ENCODE measurements around the gene PHACTR1.

PHACTR1 gene

DNA sequence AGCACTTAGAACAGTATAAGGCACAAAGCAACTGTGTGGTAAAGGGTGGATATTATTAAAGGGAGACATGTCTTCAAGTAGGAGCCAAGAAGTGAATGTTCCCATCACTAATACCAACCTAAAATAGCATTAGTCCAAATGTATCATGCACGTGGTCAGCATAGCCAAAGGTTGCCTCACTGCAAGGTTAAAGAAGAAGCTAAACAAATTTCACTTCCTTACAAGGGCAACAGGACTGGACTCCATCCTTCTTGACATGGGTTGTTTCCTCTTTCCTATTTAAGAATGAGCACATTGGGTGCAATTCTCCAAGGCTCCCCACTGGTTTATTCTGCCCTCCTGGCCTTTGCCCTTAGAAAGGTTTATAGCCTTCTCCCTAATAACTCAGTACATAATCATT, 186.7 kb downstream of the PHACTR1 start:
- Histone ChIP-seq H3K4me3 (ENCODE audit: low read depth in 1 of 5, low read length in 5 of 5) (no peak overlapping the region), H3K36me3 (ENCODE audit: control insufficient read depth in 5 of 5, insufficient read depth in 5 of 5, low read length in 5 of 5) (no peaks in the 10 kb centered on the region), H3K27ac (ENCODE audit: low read depth, low read length) (no peak overlapping the region), H3K27me3 (ENCODE audit: control insufficient read depth in 5 of 5, insufficient read depth in 4 of 5, low read length in 5 of 5) (peaks cover 0 to 7% (median 4%) of the 10 kb centered on the region in 5 donors), H3K9me3 (ENCODE audit: control insufficient read depth in 5 of 5, low read length in 5 of 5) (no peaks in the 10 kb centered on the region), H3K9ac (ENCODE audit: low read length in 5 of 5) (no peak overlapping the region), H3K4me1 (ENCODE audit: control insufficient read depth in 5 of 5, insufficient read depth in 5 of 5, low read length in 5 of 5) (no peaks in the 10 kb centered on the region)

DNA sequence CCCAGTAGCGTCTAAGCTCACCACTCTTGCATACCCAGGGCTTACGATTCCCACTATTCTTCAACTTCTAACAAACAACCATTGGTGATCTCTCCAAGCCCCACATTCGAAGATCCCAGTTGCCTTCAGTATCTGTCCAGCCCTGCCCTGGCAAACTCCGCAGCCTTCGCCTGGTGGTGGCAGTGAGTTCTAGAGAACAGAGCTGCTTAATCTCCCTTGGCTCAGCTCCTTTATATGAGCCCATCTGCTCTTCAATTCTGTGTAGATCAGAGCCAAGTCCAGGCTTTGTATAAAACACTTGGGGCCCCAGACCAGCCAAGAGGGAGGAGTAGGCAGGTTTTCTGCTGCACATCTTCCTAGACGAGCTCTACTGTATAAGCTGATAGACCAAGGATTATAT, 193.3 kb downstream of the PHACTR1 start:
- Histone ChIP-seq H3K27me3 (ENCODE audit: control insufficient read depth in 5 of 5, insufficient read depth in 4 of 5, low read length in 5 of 5) (peaks cover 0 to 2% (median 0%) of the 10 kb centered on the region in 5 donors), H3K4me3 (ENCODE audit: low read depth in 1 of 5, low read length in 5 of 5) (no peak overlapping the region), H3K9me3 (ENCODE audit: control insufficient read depth in 5 of 5, low read length in 5 of 5) (no peaks in the 10 kb centered on the region), H3K4me1 (ENCODE audit: control insufficient read depth in 5 of 5, insufficient read depth in 5 of 5, low read length in 5 of 5) (no peaks in the 10 kb centered on the region), H3K27ac (ENCODE audit: low read depth, low read length) (no peak overlapping the region), H3K9ac (ENCODE audit: low read length in 5 of 5) (no peak overlapping the region), H3K36me3 (ENCODE audit: control insufficient read depth in 5 of 5, insufficient read depth in 5 of 5, low read length in 5 of 5) (no peaks in the 10 kb centered on the region)

DNA sequence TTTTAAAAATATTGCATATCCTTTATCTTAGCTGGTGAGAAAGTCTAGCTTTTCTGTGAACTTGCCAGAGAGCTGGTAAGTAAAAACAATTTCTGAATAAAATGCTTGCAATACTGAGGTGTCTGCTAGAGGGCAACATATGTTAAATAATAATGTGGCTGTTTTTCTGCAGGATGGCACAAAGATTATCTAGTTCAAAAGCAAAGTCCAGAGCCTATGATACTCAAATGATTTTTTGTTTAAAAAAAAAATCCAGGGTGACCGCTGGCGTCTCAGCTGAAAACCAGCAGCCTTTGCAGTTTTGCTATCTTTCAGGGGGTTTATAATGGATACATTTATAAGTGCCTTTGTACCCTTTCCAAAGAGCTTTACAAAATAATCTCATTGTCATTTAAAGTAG, 194.9 kb downstream of the PHACTR1 start:
- peaks cover 0 to 3% (median 0%) of the 10 kb centered on the region in 5 donors for H3K27me3 ChIP-seq (ENCODE audit: control insufficient read depth in 5 of 5, insufficient read depth in 4 of 5, low read length in 5 of 5)
- H3K27ac ChIP-seq (ENCODE audit: low read depth, low read length), result no peak overlapping the region
- H3K36me3 ChIP-seq (ENCODE audit: control insufficient read depth in 5 of 5, insufficient read depth in 5 of 5, low read length in 5 of 5), result no peaks in the 10 kb centered on the region
- H3K4me3 ChIP-seq (ENCODE audit: low read depth in 1 of 5, low read length in 5 of 5), result no peak overlapping the region
- peaks cover 0 to 3% (median 0%) of the 10 kb centered on the region in 5 donors for H3K4me1 ChIP-seq (ENCODE audit: control insufficient read depth in 5 of 5, insufficient read depth in 5 of 5, low read length in 5 of 5)
- no peaks in the 10 kb centered on the region for H3K9me3 ChIP-seq (ENCODE audit: control insufficient read depth in 5 of 5, low read length in 5 of 5)
- no peak overlapping the region for H3K9ac ChIP-seq (ENCODE audit: low read length in 5 of 5)

DNA sequence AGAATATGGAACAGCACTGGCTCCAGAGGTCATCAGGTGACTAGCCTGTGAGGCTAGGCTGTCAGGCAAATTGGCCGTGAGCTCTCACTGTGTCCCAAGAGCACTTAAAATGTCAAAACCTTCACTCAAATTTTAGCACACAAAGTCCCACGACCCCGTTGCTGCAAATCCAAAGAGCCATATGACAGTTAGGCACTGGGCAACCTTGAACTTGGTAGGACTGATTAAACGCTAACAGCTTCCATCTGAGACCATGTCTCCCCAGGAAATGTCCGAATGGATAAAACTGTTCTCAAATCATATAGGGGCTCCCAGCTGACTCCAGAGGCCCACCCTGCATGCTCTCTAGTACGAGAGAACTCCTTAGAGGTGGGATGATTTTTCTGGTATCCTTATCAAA, 196.6 kb downstream of the PHACTR1 start:
- H3K4me3 ChIP-seq (ENCODE audit: low read depth in 1 of 5, low read length in 5 of 5), result no peak overlapping the region
- no peak overlapping the region for H3K27ac ChIP-seq (ENCODE audit: low read depth, low read length)
- peaks cover 0 to 3% (median 0%) of the 10 kb centered on the region in 5 donors for H3K4me1 ChIP-seq (ENCODE audit: control insufficient read depth in 5 of 5, insufficient read depth in 5 of 5, low read length in 5 of 5)
- H3K9me3 ChIP-seq (ENCODE audit: control insufficient read depth in 5 of 5, low read length in 5 of 5), result no peaks in the 10 kb centered on the region
- no peaks in the 10 kb centered on the region for H3K36me3 ChIP-seq (ENCODE audit: control insufficient read depth in 5 of 5, insufficient read depth in 5 of 5, low read length in 5 of 5)
- peaks cover 0 to 3% (median 0%) of the 10 kb centered on the region in 5 donors for H3K27me3 ChIP-seq (ENCODE audit: control insufficient read depth in 5 of 5, insufficient read depth in 4 of 5, low read length in 5 of 5)
- no peak overlapping the region for H3K9ac ChIP-seq (ENCODE audit: low read length in 5 of 5)

DNA sequence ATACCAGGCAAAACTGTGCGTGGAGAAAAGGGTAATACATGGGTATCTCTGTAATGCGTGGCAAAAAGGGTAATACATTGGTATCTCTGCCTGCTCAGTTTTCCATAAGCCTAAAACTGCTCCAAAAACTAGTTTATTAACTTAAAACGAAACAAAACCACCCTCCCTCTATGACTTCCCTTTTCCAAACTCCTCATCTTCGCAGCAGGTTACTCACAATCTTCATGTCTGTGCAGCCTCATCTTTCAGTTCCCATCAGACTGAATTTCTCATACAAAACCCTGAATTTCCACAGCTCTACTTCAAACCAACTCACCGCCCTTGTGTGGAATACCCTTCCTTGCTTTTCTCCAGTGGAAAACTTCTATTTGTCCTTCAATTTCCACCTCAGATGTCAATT, 199.4 kb downstream of the PHACTR1 start:
- H3K4me1 ChIP-seq (ENCODE audit: control insufficient read depth in 5 of 5, insufficient read depth in 5 of 5, low read length in 5 of 5), result peaks cover 0 to 3% (median 0%) of the 10 kb centered on the region in 5 donors
- H3K4me3 ChIP-seq (ENCODE audit: low read depth in 1 of 5, low read length in 5 of 5), result no peak overlapping the region
- H3K9ac ChIP-seq (ENCODE audit: low read length in 5 of 5), result no peak overlapping the region
- no peaks in the 10 kb centered on the region for H3K36me3 ChIP-seq (ENCODE audit: control insufficient read depth in 5 of 5, insufficient read depth in 5 of 5, low read length in 5 of 5)
- peaks cover 0 to 3% (median 0%) of the 10 kb centered on the region in 5 donors for H3K27me3 ChIP-seq (ENCODE audit: control insufficient read depth in 5 of 5, insufficient read depth in 4 of 5, low read length in 5 of 5)
- no peaks in the 10 kb centered on the region for H3K9me3 ChIP-seq (ENCODE audit: control insufficient read depth in 5 of 5, low read length in 5 of 5)
- H3K27ac ChIP-seq (ENCODE audit: low read depth, low read length), result no peak overlapping the region

DNA sequence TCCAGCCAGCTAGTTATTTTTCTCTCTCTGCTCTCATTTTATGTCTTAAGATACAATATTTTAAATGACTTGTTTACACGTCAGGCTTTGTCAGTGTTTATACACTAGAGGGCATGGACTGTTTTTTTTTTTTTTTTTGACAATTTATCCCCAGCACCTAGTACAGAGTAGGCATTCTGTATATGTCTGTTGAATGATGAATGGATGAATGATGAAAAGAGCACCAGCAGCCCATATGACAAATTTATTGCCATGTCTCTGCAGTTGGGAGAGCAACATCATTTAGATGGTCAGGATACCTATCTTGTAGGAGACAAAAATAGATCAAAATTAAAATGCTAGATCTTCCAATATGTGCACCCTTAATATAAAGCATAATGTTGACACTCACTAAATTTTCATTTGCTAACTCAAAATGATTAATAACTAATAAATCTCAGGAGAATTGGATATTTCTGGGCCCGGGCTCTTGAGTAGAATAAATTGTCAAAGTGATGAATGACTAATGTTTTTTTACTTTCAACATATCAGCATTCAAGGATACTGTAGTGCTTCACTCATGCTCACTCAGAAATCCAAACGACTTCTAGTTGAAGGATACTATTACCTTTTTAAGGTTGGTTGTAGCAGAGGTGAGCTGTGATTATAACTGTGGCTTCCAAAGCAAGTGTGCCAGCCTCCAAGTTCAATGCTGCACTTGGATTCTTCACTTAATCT, 200.0 kb downstream of the PHACTR1 start:
- Histone ChIP-seq H3K9ac (ENCODE audit: low read length in 5 of 5) (no peak overlapping the region), H3K36me3 (ENCODE audit: control insufficient read depth in 5 of 5, insufficient read depth in 5 of 5, low read length in 5 of 5) (no peaks in the 10 kb centered on the region), H3K4me1 (ENCODE audit: control insufficient read depth in 5 of 5, insufficient read depth in 5 of 5, low read length in 5 of 5) (peaks cover 0 to 3% (median 0%) of the 10 kb centered on the region in 5 donors), H3K27ac (ENCODE audit: low read depth, low read length) (no peak overlapping the region), H3K9me3 (ENCODE audit: control insufficient read depth in 5 of 5, low read length in 5 of 5) (no peaks in the 10 kb centered on the region), H3K27me3 (ENCODE audit: control insufficient read depth in 5 of 5, insufficient read depth in 4 of 5, low read length in 5 of 5) (peaks cover 0 to 3% (median 0%) of the 10 kb centered on the region in 5 donors), H3K4me3 (ENCODE audit: low read depth in 1 of 5, low read length in 5 of 5) (no peak overlapping the region)

DNA sequence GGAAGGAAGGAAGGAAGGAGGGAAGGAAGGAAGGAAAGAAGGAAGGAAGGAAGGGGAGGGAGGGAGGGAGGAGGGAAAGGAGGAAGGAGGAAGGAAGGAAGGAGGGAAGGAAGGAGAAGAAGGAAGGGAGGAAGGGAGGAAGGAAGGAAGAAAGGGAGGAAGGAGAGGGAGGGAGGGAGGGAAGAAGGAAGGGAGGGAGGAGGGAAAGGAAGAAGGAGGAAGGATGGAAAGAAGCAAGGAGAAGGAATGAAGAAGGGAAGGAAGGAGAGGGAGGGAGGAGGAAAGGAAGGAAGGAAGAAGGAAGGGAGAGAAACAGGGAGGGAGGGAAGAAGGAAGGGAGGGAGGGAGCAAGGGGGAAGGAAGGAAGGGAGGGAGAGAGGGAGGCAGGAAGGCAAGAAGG, 204.9 kb downstream of the PHACTR1 start:
- no peaks in the 10 kb centered on the region for H3K36me3 ChIP-seq (ENCODE audit: control insufficient read depth in 5 of 5, insufficient read depth in 5 of 5, low read length in 5 of 5)
- no peak overlapping the region for H3K9ac ChIP-seq (ENCODE audit: low read length in 5 of 5)
- H3K27ac ChIP-seq (ENCODE audit: low read depth, low read length), result no peak overlapping the region
- no peak overlapping the region for H3K4me3 ChIP-seq (ENCODE audit: low read depth in 1 of 5, low read length in 5 of 5)
- no peaks in the 10 kb centered on the region for H3K4me1 ChIP-seq (ENCODE audit: control insufficient read depth in 5 of 5, insufficient read depth in 5 of 5, low read length in 5 of 5)
- no peaks in the 10 kb centered on the region for H3K9me3 ChIP-seq (ENCODE audit: control insufficient read depth in 5 of 5, low read length in 5 of 5)
- no peaks in the 10 kb centered on the region for H3K27me3 ChIP-seq (ENCODE audit: control insufficient read depth in 5 of 5, insufficient read depth in 4 of 5, low read length in 5 of 5)

DNA sequence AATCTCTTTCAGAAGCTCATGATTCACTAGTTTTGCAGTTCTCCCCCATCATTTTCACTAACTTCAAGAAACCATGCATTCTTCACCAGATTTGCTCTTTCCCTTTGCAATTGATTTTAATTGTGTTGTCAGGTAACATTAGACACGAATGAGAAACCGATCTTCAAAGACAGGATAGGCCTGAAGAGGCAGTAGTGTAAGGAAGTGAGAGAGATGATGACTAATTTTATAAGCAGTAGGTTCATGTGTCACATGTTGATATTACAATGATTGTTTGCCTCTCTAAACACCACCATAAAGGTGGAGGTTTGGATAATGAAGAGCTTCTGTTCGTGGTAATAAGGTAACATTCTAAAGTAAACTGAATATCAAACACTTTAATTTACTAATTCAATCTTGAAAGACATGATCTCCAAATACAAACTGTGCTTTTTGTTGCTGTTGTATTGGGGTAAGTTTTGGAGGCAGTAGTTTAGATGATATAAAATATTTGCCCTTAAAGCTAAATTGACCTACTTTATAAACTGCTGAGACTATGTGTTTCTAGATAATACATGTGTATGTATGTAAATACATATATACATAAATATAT, 207.2 kb downstream of the PHACTR1 start:
- no peak overlapping the region for H3K4me3 ChIP-seq (ENCODE audit: low read depth in 1 of 5, low read length in 5 of 5)
- H3K27me3 ChIP-seq (ENCODE audit: control insufficient read depth in 5 of 5, insufficient read depth in 4 of 5, low read length in 5 of 5), result peaks cover 0 to 3% (median 0%) of the 10 kb centered on the region in 5 donors
- no peak overlapping the region for H3K27ac ChIP-seq (ENCODE audit: low read depth, low read length)
- H3K9me3 ChIP-seq (ENCODE audit: control insufficient read depth in 5 of 5, low read length in 5 of 5), result no peaks in the 10 kb centered on the region
- H3K9ac ChIP-seq (ENCODE audit: low read length in 5 of 5), result no peak overlapping the region
- H3K4me1 ChIP-seq (ENCODE audit: control insufficient read depth in 5 of 5, insufficient read depth in 5 of 5, low read length in 5 of 5), result no peaks in the 10 kb centered on the region
- H3K36me3 ChIP-seq (ENCODE audit: control insufficient read depth in 5 of 5, insufficient read depth in 5 of 5, low read length in 5 of 5), result no peaks in the 10 kb centered on the region

DNA sequence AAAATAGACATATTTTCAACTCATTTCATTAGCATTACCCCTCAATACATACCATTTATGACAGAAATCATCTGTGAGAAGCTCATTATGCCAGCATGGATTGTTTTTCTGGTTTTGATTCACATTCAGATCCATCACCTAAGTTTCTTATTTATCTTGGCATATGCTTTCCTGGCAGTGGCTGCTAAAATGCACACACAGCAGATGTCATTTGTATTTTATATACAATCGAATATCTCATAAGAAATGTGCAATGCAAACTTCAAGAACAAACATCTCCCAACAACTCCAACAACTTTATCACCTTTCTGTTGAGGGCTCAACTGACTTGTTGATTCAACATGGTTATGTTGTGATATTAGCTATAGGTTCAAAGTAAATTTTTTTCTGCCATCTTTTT, 208.3 kb downstream of the PHACTR1 start:
- Histone ChIP-seq H3K4me3 (ENCODE audit: low read depth in 1 of 5, low read length in 5 of 5) (no peak overlapping the region), H3K36me3 (ENCODE audit: control insufficient read depth in 5 of 5, insufficient read depth in 5 of 5, low read length in 5 of 5) (no peaks in the 10 kb centered on the region), H3K27ac (ENCODE audit: low read depth, low read length) (no peak overlapping the region), H3K9ac (ENCODE audit: low read length in 5 of 5) (no peak overlapping the region), H3K9me3 (ENCODE audit: control insufficient read depth in 5 of 5, low read length in 5 of 5) (no peaks in the 10 kb centered on the region), H3K27me3 (ENCODE audit: control insufficient read depth in 5 of 5, insufficient read depth in 4 of 5, low read length in 5 of 5) (peaks cover 0 to 8% (median 2%) of the 10 kb centered on the region in 5 donors), H3K4me1 (ENCODE audit: control insufficient read depth in 5 of 5, insufficient read depth in 5 of 5, low read length in 5 of 5) (no peaks in the 10 kb centered on the region)

DNA sequence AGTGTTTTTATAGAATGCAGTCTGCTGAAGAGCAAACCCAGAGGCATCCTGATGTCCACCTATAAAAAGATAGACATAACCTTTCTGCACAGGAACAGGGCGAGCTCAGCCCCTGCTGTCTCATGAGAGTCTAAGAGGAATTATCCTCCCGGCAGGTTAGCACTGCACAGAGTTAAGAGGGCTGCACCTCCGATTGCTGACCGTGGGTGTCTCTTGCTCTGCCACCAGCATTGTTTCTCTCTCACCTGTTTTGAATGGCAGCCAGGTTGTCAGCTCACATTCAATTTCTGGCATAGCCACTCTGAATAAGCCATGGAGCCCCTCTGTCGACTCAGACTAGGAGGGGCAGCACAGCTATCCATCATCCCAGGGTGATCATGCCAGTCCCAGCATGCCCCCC, 211.2 kb downstream of the PHACTR1 start:
- Histone ChIP-seq H3K9ac (ENCODE audit: low read length in 5 of 5) (no peak overlapping the region), H3K4me1 (ENCODE audit: control insufficient read depth in 5 of 5, insufficient read depth in 5 of 5, low read length in 5 of 5) (no peaks in the 10 kb centered on the region), H3K9me3 (ENCODE audit: control insufficient read depth in 5 of 5, low read length in 5 of 5) (no peaks in the 10 kb centered on the region), H3K36me3 (ENCODE audit: control insufficient read depth in 5 of 5, insufficient read depth in 5 of 5, low read length in 5 of 5) (no peaks in the 10 kb centered on the region), H3K4me3 (ENCODE audit: low read depth in 1 of 5, low read length in 5 of 5) (no peak overlapping the region), H3K27ac (ENCODE audit: low read depth, low read length) (no peak overlapping the region), H3K27me3 (ENCODE audit: control insufficient read depth in 5 of 5, insufficient read depth in 4 of 5, low read length in 5 of 5) (peaks cover 0 to 8% (median 2%) of the 10 kb centered on the region in 5 donors)
